HEK293 (cell line): ENCODE data around the gene ZBED6.

Experiments used
- AEBP2 ChIP-seq: fragments of 450-650 bp; formaldehyde crosslinking; IDR thresholded peaks from 2 replicates; pipeline ENCODE4 v1.5.1; 2016; ENCODE audit warnings: missing biosample characterization, missing genetic modification characterization, borderline replicate concordance
- FEZF1 ChIP-seq: fragments of 450-650 bp; formaldehyde crosslinking; IDR thresholded peaks from 2 replicates; pipeline ENCODE4 v1.5.1; 2016; ENCODE audit warnings: missing biosample characterization, missing genetic modification characterization
- HIC1 ChIP-seq: fragments of 450-650 bp; formaldehyde crosslinking; IDR thresholded peaks from 2 replicates; pipeline ENCODE4 v1.5.1; 2016; ENCODE audit warnings: missing biosample characterization, missing genetic modification characterization
- HOXA7 ChIP-seq: sonication (generic); formaldehyde crosslinking; IDR thresholded peaks from 2 replicates; pipeline ENCODE4 v1.8.1; 2022; ENCODE audit warnings: missing genetic modification reagents, borderline replicate concordance
- INSM2 ChIP-seq: fragments of 450-650 bp; formaldehyde crosslinking; IDR thresholded peaks from 2 replicates; pipeline ENCODE4 v1.5.1; 2016; ENCODE audit warnings: missing biosample characterization, missing genetic modification characterization
- KLF7 ChIP-seq: fragments of 450-650 bp; formaldehyde crosslinking; IDR thresholded peaks from 2 replicates; pipeline ENCODE4 v1.5.1; 2016; ENCODE audit warnings: missing biosample characterization, missing genetic modification characterization, borderline replicate concordance
- KLF9 ChIP-seq: fragments of 450-650 bp; formaldehyde crosslinking; IDR thresholded peaks from 2 replicates; pipeline ENCODE4 v1.5.1; 2016; ENCODE audit warnings: missing biosample characterization, missing genetic modification characterization, low read depth
- MYNN ChIP-seq: fragments of 450-650 bp; formaldehyde crosslinking; IDR thresholded peaks from 2 replicates; pipeline ENCODE4 v1.5.1; 2016; ENCODE audit warnings: missing biosample characterization, missing genetic modification characterization, borderline replicate concordance
- SALL2 ChIP-seq: fragments of 450-650 bp; formaldehyde crosslinking; IDR thresholded peaks from 2 replicates; pipeline ENCODE4 v1.5.0; 2017; ENCODE audit warnings: missing biosample characterization, mild to moderate bottlenecking, missing genetic modification characterization, borderline replicate concordance
- SCRT2 ChIP-seq: fragments of 450-650 bp; formaldehyde crosslinking; IDR thresholded peaks from 2 replicates; pipeline ENCODE4 v1.5.1; 2016; ENCODE audit warnings: missing biosample characterization, missing genetic modification characterization
- SP2 ChIP-seq: fragments of 450-650 bp; formaldehyde crosslinking; IDR thresholded peaks from 2 replicates; pipeline ENCODE4 v1.5.1; 2016; ENCODE audit warnings: missing biosample characterization, missing genetic modification characterization
- SP7 ChIP-seq: fragments of 450-650 bp; formaldehyde crosslinking; IDR thresholded peaks from 2 replicates; pipeline ENCODE4 v1.5.1; 2016; ENCODE audit warnings: missing biosample characterization, missing genetic modification characterization
- TRIM28 ChIP-seq: IDR thresholded peaks from 2 replicates; pipeline ENCODE4 v1.6.1; 2011; ENCODE audit warnings: low read length, control low read depth, borderline replicate concordance
- YY2 ChIP-seq: fragments of 450-650 bp; formaldehyde crosslinking; IDR thresholded peaks from 2 replicates; pipeline ENCODE4 v1.5.1; 2016; ENCODE audit warnings: missing biosample characterization, missing genetic modification characterization
- ZBTB44 ChIP-seq: fragments of 450-650 bp; IDR thresholded peaks from 2 replicates; pipeline ENCODE4 v1.5.1; 2018; ENCODE audit warnings: missing biosample characterization, mild to moderate bottlenecking, missing genetic modification characterization
- ZEB2 ChIP-seq: fragments of 450-650 bp; formaldehyde crosslinking; IDR thresholded peaks from 2 replicates; pipeline ENCODE4 v1.5.1; 2016; ENCODE audit warnings: missing biosample characterization, missing genetic modification characterization
- ZFP37 ChIP-seq: fragments of 450-650 bp; formaldehyde crosslinking; IDR thresholded peaks from 2 replicates; pipeline ENCODE4 v1.5.1; 2016; ENCODE audit warnings: missing biosample characterization, missing genetic modification characterization
- ZNF10 ChIP-seq: fragments of 450-650 bp; formaldehyde crosslinking; IDR thresholded peaks from 2 replicates; pipeline ENCODE4 v1.5.1; 2017; ENCODE audit warnings: missing biosample characterization, missing genetic modification characterization
- ZNF292 ChIP-seq: fragments of 450-650 bp; formaldehyde crosslinking; IDR thresholded peaks from 2 replicates; pipeline ENCODE4 v1.5.1; 2016; ENCODE audit warnings: low read depth, missing biosample characterization, missing genetic modification characterization, borderline replicate concordance
- ZNF394 ChIP-seq: fragments of 450-650 bp; formaldehyde crosslinking; IDR thresholded peaks from 2 replicates; pipeline ENCODE4 v1.5.1; 2016; ENCODE audit warnings: missing biosample characterization, missing genetic modification characterization, mild to moderate bottlenecking, moderate library complexity, borderline replicate concordance
- ZNF449 ChIP-seq: fragments of 450-650 bp; formaldehyde crosslinking; IDR thresholded peaks from 2 replicates; pipeline ENCODE4 v1.5.1; 2017; ENCODE audit warnings: missing biosample characterization, mild to moderate bottlenecking, missing genetic modification characterization, moderate library complexity
- ZNF473 ChIP-seq: fragments of 450-650 bp; formaldehyde crosslinking; IDR thresholded peaks from 2 replicates; pipeline ENCODE4 v1.5.1; 2017; ENCODE audit warnings: missing biosample characterization, missing genetic modification characterization
- ZNF600 ChIP-seq: fragments of 450-650 bp; formaldehyde crosslinking; IDR thresholded peaks from 2 replicates; pipeline ENCODE4 v1.5.1; 2016; ENCODE audit warnings: missing biosample characterization, missing genetic modification characterization
- ZNF639 ChIP-seq: fragments of 450-650 bp; formaldehyde crosslinking; IDR thresholded peaks from 2 replicates; pipeline ENCODE4 v1.5.1; 2016; ENCODE audit warnings: missing biosample characterization, missing genetic modification characterization
- ZNF76 ChIP-seq: fragments of 450-650 bp; formaldehyde crosslinking; IDR thresholded peaks from 2 replicates; pipeline ENCODE4; 2016; ENCODE audit warnings: low read depth, missing biosample characterization, missing genetic modification characterization, borderline replicate concordance

Gene ZBED6

GRCh38 chr1:203795441-203796235 lies at the start of gene ZBED6, which contains the start of gene ZC3H11A (continued):
- TF ChIP-seq MYNN (tag by site-specific recombination), result 0 out of 2 replicates have a peak, but pooled peaks have one; percentile 20
- TF ChIP-seq KLF7 (tag by site-specific recombination), result no peak
- TF ChIP-seq AEBP2 (tag by site-specific recombination), result no peak
- TF ChIP-seq ZNF394 (tag by site-specific recombination), result peak; percentile 70
- no peak for TF ChIP-seq ZNF449 (tag by site-specific recombination)
- TF ChIP-seq SP7 (tag by site-specific recombination), result peak; percentile 69
- no peak for TF ChIP-seq ZBTB44 (tag by site-specific recombination)
- no peak for TF ChIP-seq ZNF473 (tag by site-specific recombination)
- no peak; the same call in 1 of the 2 replicates for TF ChIP-seq ZFP37 (tag by site-specific recombination)
- no peak for TF ChIP-seq ZNF600 (tag by site-specific recombination)
- no peak for TF ChIP-seq SALL2
- peak; percentile 46; the same call in 1 of the 2 replicates for TF ChIP-seq INSM2
- TF ChIP-seq SP2, result peak; percentile 57
- TF ChIP-seq KLF9 (tag by site-specific recombination), result peak; percentile 45; the same call in 1 of the 2 replicates
- TF ChIP-seq ZNF639 (tag by site-specific recombination), result peak; percentile 64; the same call in 1 of the 2 replicates
- TF ChIP-seq ZNF10 (tag by site-specific recombination), result no peak; the same call in 1 of the 2 replicates
- peak; percentile 64; the same call in 1 of the 2 replicates for TF ChIP-seq TRIM28
- TF ChIP-seq HIC1 (tag by site-specific recombination), result peak; percentile 69
- peak; percentile 23 for TF ChIP-seq FEZF1
- TF ChIP-seq ZNF292, result no peak
- peak; percentile 97 for TF ChIP-seq ZNF76 (tag by site-specific recombination)
- TF ChIP-seq YY2 (tag by site-specific recombination), result peak; percentile 88
- TF ChIP-seq ZEB2 (tag by site-specific recombination), result peak; percentile 54
- no peak for TF ChIP-seq SCRT2
- no peak for TF ChIP-seq HOXA7
